ENCODE measurements around the gene ELMO1. TPM values are rescaled to one million over a fixed set of nuclear protein-coding genes. Genes with fewer than 3 reads are reported as not detected.
A peak's percentile ranks its signal among the peaks of the same experiment; 100 is the strongest.

The ELMO1 gene
- total and polyA plus RNA-seq, 2 of the 13 experiments (the other 11 are each of a cell fraction or from before 2014, with no cell fraction given) = 0.11 to 0.17 TPM

DNA sequence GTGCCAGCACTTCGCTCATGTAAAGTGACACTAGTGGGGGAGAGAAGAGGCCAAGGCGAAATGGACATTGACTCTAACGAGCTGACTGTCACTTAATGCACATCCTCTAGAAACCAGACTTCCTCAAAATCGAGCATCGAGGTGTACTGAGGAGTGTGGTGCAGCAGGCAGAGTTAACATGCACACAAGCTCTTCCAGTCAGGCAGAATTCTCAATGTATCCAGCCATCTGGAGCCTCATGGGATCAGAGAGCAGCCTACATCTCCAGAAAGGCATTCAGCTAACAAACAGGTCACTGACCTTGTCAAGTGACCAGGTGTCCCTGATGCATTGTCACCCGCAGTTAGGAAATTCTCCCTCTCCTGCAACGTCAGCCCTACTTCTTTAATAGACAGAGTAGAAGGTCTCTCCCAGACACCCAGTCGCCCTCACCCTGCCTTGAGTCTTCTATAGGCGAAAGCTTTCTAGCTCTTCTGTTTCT is 464.6 kb downstream of the ELMO1 start (continued):
- TF ChIP-seq, protein P1, sequence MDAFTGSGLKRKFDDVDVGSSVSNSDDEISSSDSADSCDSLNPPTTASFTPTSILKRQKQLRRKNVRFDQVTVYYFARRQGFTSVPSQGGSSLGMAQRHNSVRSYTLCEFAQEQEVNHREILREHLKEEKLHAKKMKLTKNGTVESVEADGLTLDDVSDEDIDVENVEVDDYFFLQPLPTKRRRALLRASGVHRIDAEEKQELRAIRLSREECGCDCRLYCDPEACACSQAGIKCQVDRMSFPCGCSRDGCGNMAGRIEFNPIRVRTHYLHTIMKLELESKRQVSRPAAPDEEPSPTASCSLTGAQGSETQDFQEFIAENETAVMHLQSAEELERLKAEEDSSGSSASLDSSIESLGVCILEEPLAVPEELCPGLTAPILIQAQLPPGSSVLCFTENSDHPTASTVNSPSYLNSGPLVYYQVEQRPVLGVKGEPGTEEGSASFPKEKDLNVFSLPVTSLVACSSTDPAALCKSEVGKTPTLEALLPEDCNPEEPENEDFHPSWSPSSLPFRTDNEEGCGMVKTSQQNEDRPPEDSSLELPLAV (CRISPR knock-in tag; conservative IDR thresholded peaks at IDR 0.05; ENCODE audit: low read depth) = no peak
- TF ChIP-seq, protein P2, sequence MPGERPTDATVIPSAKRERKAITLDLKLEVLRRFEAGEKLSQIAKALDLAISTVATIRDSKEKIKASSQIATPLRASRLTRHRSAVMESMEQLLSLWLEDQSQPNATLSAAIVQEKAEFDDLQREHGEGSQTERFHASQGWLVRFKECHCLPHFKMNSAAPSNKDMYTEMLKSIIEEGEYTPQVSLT (CRISPR knock-in tag; IDR thresholded peaks at IDR 0.05; ENCODE audit: borderline replicate concordance, low read depth) = no peak
- peak; percentile 41; the same call in 1 of the 2 replicates for TF ChIP-seq ZSCAN21 (CRISPR knock-in tag; IDR thresholded peaks at IDR 0.05; ENCODE audit: borderline replicate concordance)
- TF ChIP-seq TCF7 (IDR thresholded peaks at IDR 0.05; ENCODE audit: low read depth) = 0 out of 2 replicates have a peak, but pooled peaks have one; percentile 25
- peak; percentile 81; the same call in 1 of the 2 replicates for TF ChIP-seq MEIS2 (CRISPR knock-in tag; IDR thresholded peaks at IDR 0.05)
- TF ChIP-seq MAFF (IDR thresholded peaks at IDR 0.05; ENCODE audit: low read depth, low read length) = no peak
- no peak for TF ChIP-seq ZNF792 (CRISPR knock-in tag; IDR thresholded peaks at IDR 0.05)

DNA sequence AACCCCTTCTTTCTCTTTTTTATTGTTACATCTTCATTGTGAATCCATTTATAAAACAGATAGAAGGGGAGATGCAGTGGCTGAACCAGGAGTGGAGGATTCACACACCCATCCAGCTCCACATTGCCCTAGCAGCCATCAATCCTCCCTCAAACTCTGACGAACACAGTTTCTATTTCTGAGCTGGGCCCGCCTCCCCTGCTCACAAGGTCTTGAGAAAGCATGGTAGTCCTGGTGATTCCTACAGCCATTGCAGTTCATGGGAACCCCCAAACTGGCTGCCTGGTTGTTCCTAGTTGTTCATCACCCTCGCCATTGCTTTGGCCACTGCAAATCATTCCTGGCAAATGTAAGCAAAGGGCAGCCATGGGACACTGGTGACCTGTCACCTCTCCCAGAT is 465.9 kb downstream of the ELMO1 start:
- CTCF ChIA-PET (ENCODE audit: low intra/inter-chr PET ratio, low total read pairs) = no interaction called here
- peaks cover 61% of the 10 kb centered on the region for H3K4me1 ChIP-seq (ENCODE audit: insufficient read depth, low read length)
- POLR2A ChIA-PET = interaction anchor here (2.2 to 8.1 kb wide), 3 partner anchors 9 to 16 kb away, joined by 5 to 112 read pairs (median 10); no protein-coding TSS in a partner anchor

More for the DNA sequence above, 465.9 kb downstream of the ELMO1 start:
- Histone ChIP-seq H4K20me1 (ENCODE audit: insufficient read depth, low read length) (no peaks in the 10 kb centered on the region), H3K9me3 (ENCODE audit: low read length) (no peaks in the 10 kb centered on the region), H3K9ac (ENCODE audit: insufficient read depth, low read depth, low read length) (no peak overlapping the region), H3K4me3 (replicated peaks in 1 of 3; ENCODE audit: insufficient read depth in 1 of 3, low read depth in 2 of 3, low read length in 3 of 3) (no peak overlapping the region), H3K4me2 (ENCODE audit: low read depth, low read length) (no peak overlapping the region), H3K79me2 (ENCODE audit: insufficient read depth, low read length) (no peaks in the 10 kb centered on the region), H3K27ac (ENCODE audit: extremely low read length, insufficient read depth, low read length) (no peak overlapping the region), H3K27me3 (ENCODE audit: control insufficient read depth in 1 of 2, insufficient read depth in 2 of 2, low read length in 2 of 2) (no peaks in the 10 kb centered on the region), H2AFZ (ENCODE audit: low read length) (no peak overlapping the region), H3K36me3 (replicated peaks in 1 of 2; ENCODE audit: control insufficient read depth in 1 of 2, insufficient read depth in 2 of 2, low read length in 2 of 2) (no peaks in the 10 kb centered on the region)
- ATAC-seq = no peak
- no peak for TF ChIP-seq ZNF530 (CRISPR knock-in tag; IDR thresholded peaks at IDR 0.05; ENCODE audit: low read depth)
- no peak for TF ChIP-seq ZNF24 (IDR thresholded peaks at IDR 0.05)
- TF ChIP-seq ZNF446 (CRISPR knock-in tag; IDR thresholded peaks at IDR 0.05) = no peak
- no peak for TF ChIP-seq SOX5 (CRISPR knock-in tag; IDR thresholded peaks at IDR 0.05; ENCODE audit: borderline replicate concordance)
- no peak for TF ChIP-seq DMAP1 (CRISPR knock-in tag; IDR thresholded peaks at IDR 0.05)
- TF ChIP-seq MTF1 (CRISPR knock-in tag; IDR thresholded peaks at IDR 0.05) = no peak
- no TSS peak for BruUV-seq (replicated peaks)
- 100% methylated on average over 3 of the region's 3 CpGs for WGBS (ENCODE audit: low lambda C conversion rate)
- no peak for DNase-seq (ENCODE audit: low spot score)
- FAIRE-seq = no peak
- in situ Hi-C loops (cut with HindIII; ENCODE audit: extremely low pct_ligation_motif_present, low pct_unique_long_range_greater_than_20kb) (loop anchor here (5.0 kb wide), 1 partner anchor 200 kb away; no protein-coding TSS in a partner anchor), intact Hi-C loops (cut with micrococcal nuclease; ENCODE audit: unreplicated experiment) (loop anchor here (5.0 kb wide), 1 partner anchor 595 kb away; the partner anchor contains the start of gene ANLN)

All from HepG2 (cell line).